ENCODE data around the gene FANCI. TPM values are rescaled to one million over a fixed set of nuclear protein-coding genes. Genes with fewer than 3 reads are reported as not detected.

FANCI gene
- total and polyA plus RNA-seq, 10 donors, result 4.4 to 19.4 (median 13.7) TPM

DNA sequence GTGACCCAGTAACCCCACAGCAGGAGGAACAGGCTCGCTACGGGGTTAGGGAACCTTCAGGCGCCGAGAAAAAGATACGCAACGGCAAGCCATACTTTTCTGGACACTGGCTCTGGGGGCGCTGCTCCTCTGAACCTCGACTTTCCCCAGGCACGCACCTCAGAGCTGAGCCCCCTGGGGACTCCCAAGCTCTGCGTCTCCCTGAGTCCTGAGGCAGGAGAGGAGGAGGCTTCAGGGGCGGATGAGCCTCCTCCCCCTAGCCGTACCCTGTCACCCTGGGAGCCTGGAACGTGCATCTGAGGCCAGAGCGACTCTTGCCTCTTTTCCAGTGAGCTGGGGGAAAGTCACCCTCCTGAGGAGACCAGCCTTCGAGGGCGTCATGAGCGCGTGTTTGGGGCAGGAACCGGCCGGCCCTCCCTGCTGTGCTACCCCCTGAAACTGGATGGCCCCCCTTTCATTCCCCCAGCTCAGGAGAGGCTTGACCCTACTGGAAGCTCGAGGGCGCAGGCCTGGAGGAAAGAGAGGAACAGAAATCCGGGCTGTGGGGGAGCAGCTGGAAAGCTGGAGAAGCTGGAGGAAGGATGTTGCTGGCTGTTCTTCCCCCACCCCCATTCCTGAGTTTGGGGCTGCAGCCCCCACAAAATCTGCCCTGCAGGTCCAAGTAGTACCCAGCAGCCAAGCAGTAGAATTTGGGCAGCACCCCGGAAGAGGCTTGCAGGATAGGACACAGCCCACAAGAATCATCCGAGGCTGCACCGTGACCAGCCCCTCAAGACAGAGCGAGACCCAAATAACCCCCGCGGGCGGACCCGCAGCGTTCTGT is 115.9 kb downstream of the FANCI start:
- Histone ChIP-seq H3K4me1 (peaks cover 13 to 58% (median 30%) of the 10 kb centered on the region in 6 donors), H3K27me3 (replicated peaks in 1 of 7) (peaks cover 14 to 100% (median 93%) of the 10 kb centered on the region in 7 donors), H3K36me3 (no peaks in the 10 kb centered on the region), H3K4me3 (peak overlapping the region in 6 of 8 donors; percentile 47 to 78 (median 50)), H3K27ac (no peak overlapping the region), H3K9me3 (no peaks in the 10 kb centered on the region)
- intact Hi-C loops (cut with DNase I; ENCODE audit: low total_unique reads), result loop anchor here (2.0 to 10.0 kb wide), 3 partner anchors 71 to 195 kb away; no protein-coding TSS in a partner anchor
- peak; percentile 64 for DNase-seq
- WGBS, 5 donors, result 10 to 13% (median 11%) methylated on average over 26 to 32 of the region's 32 CpGs
- TF ChIP-seq POLR2A (IDR thresholded peaks at IDR 0.05) (no peak), POLR2AphosphoS5 (IDR thresholded peaks at IDR 0.05) (no peak)
- TF ChIP-seq, protein P1, sequence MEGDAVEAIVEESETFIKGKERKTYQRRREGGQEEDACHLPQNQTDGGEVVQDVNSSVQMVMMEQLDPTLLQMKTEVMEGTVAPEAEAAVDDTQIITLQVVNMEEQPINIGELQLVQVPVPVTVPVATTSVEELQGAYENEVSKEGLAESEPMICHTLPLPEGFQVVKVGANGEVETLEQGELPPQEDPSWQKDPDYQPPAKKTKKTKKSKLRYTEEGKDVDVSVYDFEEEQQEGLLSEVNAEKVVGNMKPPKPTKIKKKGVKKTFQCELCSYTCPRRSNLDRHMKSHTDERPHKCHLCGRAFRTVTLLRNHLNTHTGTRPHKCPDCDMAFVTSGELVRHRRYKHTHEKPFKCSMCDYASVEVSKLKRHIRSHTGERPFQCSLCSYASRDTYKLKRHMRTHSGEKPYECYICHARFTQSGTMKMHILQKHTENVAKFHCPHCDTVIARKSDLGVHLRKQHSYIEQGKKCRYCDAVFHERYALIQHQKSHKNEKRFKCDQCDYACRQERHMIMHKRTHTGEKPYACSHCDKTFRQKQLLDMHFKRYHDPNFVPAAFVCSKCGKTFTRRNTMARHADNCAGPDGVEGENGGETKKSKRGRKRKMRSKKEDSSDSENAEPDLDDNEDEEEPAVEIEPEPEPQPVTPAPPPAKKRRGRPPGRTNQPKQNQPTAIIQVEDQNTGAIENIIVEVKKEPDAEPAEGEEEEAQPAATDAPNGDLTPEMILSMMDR (IDR thresholded peaks at IDR 0.05 in 8 of 11, conservative IDR thresholded peaks at IDR 0.05 in 3 of 11), result no peak

DNA sequence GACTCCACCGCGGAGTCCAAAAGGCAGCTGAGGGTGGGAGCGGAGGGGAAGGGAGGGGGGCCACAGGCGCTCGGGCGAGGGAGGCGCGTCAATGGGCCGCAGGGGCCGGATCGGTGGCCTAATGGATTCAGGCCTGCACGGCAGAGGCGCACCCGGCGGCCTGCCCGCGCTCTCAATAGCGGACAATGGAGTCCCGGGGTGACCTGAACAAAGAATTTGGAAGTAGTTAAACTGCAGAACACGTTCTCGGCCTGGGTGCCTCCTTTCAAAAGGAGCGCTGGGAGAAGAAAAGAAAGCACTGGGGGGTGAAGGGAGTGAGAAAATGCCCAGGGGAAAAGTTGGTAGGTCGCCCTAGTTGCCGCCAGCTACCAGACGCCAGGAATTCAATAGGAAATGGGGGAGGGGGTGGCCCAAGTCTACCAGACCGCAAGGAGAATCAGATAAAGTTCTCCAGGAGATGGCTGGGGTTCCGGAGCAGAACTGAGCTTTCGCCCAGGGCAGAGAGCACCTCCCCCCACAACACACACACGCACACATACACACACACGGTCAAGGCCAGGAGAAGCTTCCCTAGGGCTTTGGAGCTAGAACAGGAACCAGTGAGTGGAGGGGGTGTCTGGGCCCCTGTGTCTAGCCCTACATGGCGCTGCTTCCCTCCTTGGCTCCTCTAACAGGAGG is 116.7 kb downstream of the FANCI start:
- H3K27me3 ChIP-seq (replicated peaks in 1 of 7), result peaks cover 14 to 100% (median 93%) of the 10 kb centered on the region in 7 donors
- intact Hi-C loops (cut with DNase I; ENCODE audit: low total_unique reads), result no loop called here
- DNase-seq, result peak; percentile 54
- TF ChIP-seq POLR2AphosphoS5 (IDR thresholded peaks at IDR 0.05), result no peak
- TF ChIP-seq, protein P1 (IDR thresholded peaks at IDR 0.05 in 8 of 11, conservative IDR thresholded peaks at IDR 0.05 in 3 of 11), result no peak
- no peak for TF ChIP-seq POLR2A (IDR thresholded peaks at IDR 0.05)
- no peak overlapping the region for H3K4me3 ChIP-seq
- H3K9me3 ChIP-seq, result no peaks in the 10 kb centered on the region
- H3K4me1 ChIP-seq, result peaks cover 13 to 58% (median 30%) of the 10 kb centered on the region in 6 donors
- H3K27ac ChIP-seq, result no peak overlapping the region
- H3K36me3 ChIP-seq, result no peaks in the 10 kb centered on the region
- 7 to 13% (median 8%) methylated on average over 31 of the region's 31 CpGs for WGBS, 5 donors

DNA sequence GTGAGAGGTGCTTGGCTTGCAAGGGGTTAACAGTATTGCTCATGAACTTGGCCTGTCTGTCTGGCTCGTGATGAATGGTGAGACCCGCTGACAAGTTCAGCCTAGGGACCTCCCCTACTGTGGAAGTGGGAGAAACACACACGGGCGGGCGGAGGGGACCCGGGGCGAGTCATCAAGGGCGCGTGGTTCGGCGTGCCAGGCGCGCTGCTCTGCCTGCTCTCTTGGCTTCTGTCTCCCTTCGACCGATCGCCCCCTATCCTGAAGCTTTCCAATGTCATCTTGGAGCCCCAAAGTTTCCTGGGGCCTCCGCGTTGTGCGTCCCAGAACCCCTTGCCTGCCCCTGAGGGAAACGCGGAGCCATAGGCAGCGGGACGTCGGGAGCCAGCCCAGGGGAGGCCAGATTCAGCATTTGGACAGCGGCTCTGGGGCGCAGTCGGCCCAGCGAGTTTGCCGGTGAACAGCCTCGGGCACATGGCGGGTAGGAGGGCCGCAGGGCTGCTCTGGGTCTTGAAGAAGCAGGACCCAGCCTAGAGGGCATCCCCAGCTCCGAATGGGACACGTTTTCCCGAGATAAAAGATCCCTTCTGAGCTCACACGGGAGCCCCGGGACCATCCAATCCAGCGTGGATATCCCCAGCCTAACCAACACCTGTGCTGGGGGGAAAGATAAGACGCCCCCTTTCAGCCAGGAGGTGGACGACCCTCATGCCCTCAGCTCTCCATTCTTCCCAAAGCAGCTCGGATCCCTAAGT is 117.8 kb downstream of the FANCI start:
- DNase-seq, result peak; percentile 82
- Histone ChIP-seq H3K4me1 (peaks cover 13 to 58% (median 30%) of the 10 kb centered on the region in 6 donors), H3K9me3 (no peaks in the 10 kb centered on the region), H3K27ac (no peak overlapping the region), H3K4me3 (peak overlapping the region in 4 of 8 donors; percentile 13 to 52 (median 18)), H3K27me3 (replicated peaks in 1 of 7) (peaks cover 14 to 100% (median 97%) of the 10 kb centered on the region in 7 donors), H3K36me3 (no peaks in the 10 kb centered on the region)
- WGBS, 5 donors, result 8 to 28% (median 14%) methylated on average over 22 to 41 of the region's 41 CpGs
- intact Hi-C loops (cut with DNase I; ENCODE audit: low total_unique reads), result no loop called here
- TF ChIP-seq, protein P1 (IDR thresholded peaks at IDR 0.05 in 8 of 11, conservative IDR thresholded peaks at IDR 0.05 in 3 of 11), result no peak
- TF ChIP-seq POLR2A (IDR thresholded peaks at IDR 0.05) (no peak), POLR2AphosphoS5 (IDR thresholded peaks at IDR 0.05) (peak in 1 of 3 donors; percentile 36)
